ENCODE measurements around the gene SATB2. TPM values are rescaled to one million over a fixed set of nuclear protein-coding genes. Genes with fewer than 3 reads are reported as not detected.

The SATB2 gene
- total RNA-seq, 1 donor from 2014 or later, result 1.6 TPM

- no peak for TF ChIP-seq CTCF (IDR thresholded peaks at IDR 0.05; ENCODE audit: insufficient read depth, low read length, severe bottlenecking)
- Histone ChIP-seq H3K4me3 (ENCODE audit: low read depth, low read length) (no peak overlapping the region), H3K27me3 (ENCODE audit: control insufficient read depth, insufficient read depth, low read length) (no peaks in the 10 kb centered on the region), H3K36me3 (ENCODE audit: control insufficient read depth, insufficient read depth, low read length) (no peaks in the 10 kb centered on the region)
- DNase-seq (ENCODE audit: low read depth), result no peak
- FAIRE-seq, result no peak
Observed at GRCh38 chr2:199309411-199309810, 148.3 kb downstream of the SATB2 start.

- Histone ChIP-seq H3K27me3 (ENCODE audit: control insufficient read depth, insufficient read depth, low read length) (no peaks in the 10 kb centered on the region), H3K36me3 (ENCODE audit: control insufficient read depth, insufficient read depth, low read length) (no peaks in the 10 kb centered on the region), H3K4me3 (ENCODE audit: low read depth, low read length) (no peak overlapping the region)
- no peak for TF ChIP-seq CTCF (IDR thresholded peaks at IDR 0.05; ENCODE audit: insufficient read depth, low read length, severe bottlenecking)
- DNase-seq (ENCODE audit: low read depth) (no peak), FAIRE-seq (no peak)
Observed at GRCh38 chr2:199308567-199308966, 149.2 kb downstream of the SATB2 start.

GRCh38 chr2:199307461-199307860 is 150.3 kb downstream of the SATB2 start:
- TF ChIP-seq CTCF (IDR thresholded peaks at IDR 0.05; ENCODE audit: insufficient read depth, low read length, severe bottlenecking), result no peak
- DNase-seq (ENCODE audit: low read depth) (no peak), FAIRE-seq (no peak)
- H3K27me3 ChIP-seq (ENCODE audit: control insufficient read depth, insufficient read depth, low read length), result no peaks in the 10 kb centered on the region
- H3K4me3 ChIP-seq (ENCODE audit: low read depth, low read length), result no peak overlapping the region
- H3K36me3 ChIP-seq (ENCODE audit: control insufficient read depth, insufficient read depth, low read length), result no peaks in the 10 kb centered on the region

DNA sequence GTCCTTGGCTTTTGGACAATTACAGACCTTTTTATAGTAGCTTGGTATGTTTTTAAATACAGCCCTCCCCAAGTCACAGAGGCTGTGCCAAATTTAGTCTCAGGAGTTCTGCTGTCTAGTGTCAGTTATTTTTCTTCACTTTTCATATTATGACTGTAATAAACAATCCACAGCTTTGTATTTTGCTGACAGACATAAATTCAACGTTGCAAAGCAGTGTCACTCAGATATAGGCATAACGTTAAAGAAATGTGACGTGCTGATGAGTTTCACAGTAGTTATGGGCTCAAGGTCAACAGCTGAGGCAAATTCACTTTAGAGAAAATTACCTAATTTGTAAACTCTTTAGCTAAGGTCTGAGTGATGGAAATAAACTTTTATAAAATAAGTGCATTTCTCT is 151.6 kb downstream of the SATB2 start:
- no peak for DNase-seq (ENCODE audit: low read depth)
- H3K4me3 ChIP-seq (ENCODE audit: low read depth, low read length), result no peak overlapping the region
- no peak for FAIRE-seq
- no peak for TF ChIP-seq CTCF (IDR thresholded peaks at IDR 0.05; ENCODE audit: insufficient read depth, low read length, severe bottlenecking)
- no peaks in the 10 kb centered on the region for H3K27me3 ChIP-seq (ENCODE audit: control insufficient read depth, insufficient read depth, low read length)
- no peaks in the 10 kb centered on the region for H3K36me3 ChIP-seq (ENCODE audit: control insufficient read depth, insufficient read depth, low read length)

- peak; percentile 36 for DNase-seq (ENCODE audit: low read depth)
- no peak overlapping the region for H3K4me3 ChIP-seq (ENCODE audit: low read depth, low read length)
- no peak for TF ChIP-seq CTCF (IDR thresholded peaks at IDR 0.05; ENCODE audit: insufficient read depth, low read length, severe bottlenecking)
- peak; percentile 55 for FAIRE-seq
- H3K36me3 ChIP-seq (ENCODE audit: control insufficient read depth, insufficient read depth, low read length), result no peaks in the 10 kb centered on the region
- no peaks in the 10 kb centered on the region for H3K27me3 ChIP-seq (ENCODE audit: control insufficient read depth, insufficient read depth, low read length)
Observed at GRCh38 chr2:199303728-199304177, 154.0 kb downstream of the SATB2 start.

DNA sequence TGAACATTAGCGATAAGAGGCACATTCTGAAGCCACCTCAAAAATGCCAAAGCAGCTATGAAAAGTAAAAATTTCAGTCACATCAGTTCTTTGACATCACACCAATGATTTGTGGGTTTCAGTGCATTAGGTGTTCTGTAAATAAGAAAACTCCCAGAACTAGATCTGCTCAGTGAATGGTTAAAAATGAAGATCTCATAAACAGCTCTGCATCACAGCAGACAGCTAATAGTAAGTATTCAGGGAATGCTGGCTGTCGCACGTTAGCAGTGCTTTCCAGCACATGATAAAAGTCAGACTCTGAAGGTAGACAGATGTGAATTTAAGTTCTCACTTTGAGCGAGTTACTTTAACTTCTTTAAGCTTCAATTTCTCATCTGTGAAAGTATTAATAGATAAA is 154.9 kb downstream of the SATB2 start:
- FAIRE-seq (no peak), DNase-seq (ENCODE audit: low read depth) (no peak)
- Histone ChIP-seq H3K4me3 (ENCODE audit: low read depth, low read length) (no peak overlapping the region), H3K36me3 (ENCODE audit: control insufficient read depth, insufficient read depth, low read length) (no peaks in the 10 kb centered on the region), H3K27me3 (ENCODE audit: control insufficient read depth, insufficient read depth, low read length) (no peaks in the 10 kb centered on the region)
- no peak for TF ChIP-seq CTCF (IDR thresholded peaks at IDR 0.05; ENCODE audit: insufficient read depth, low read length, severe bottlenecking)
